Breast epithelium (tissue), 4 donors: ENCODE measurements around the gene RBM43. TPM values are rescaled to one million over a fixed set of nuclear protein-coding genes. Genes with fewer than 3 reads are reported as not detected.

Experiments used
- DNase-seq, 2 donors: peaks; one replicate each; pipeline ENCODE4 v3.0.0-alpha.2; 2019; ENCODE audit warnings: low spot score in 2 of 2
- H3K27ac ChIP-seq, 2 donors: fragments of 200-600 bp; sonication (generic) in 1 of 2; one replicate each; pipeline ENCODE4 v1.5.1; 2016 to 2019; ENCODE audit warnings: mild to moderate bottlenecking in 1 of 2
- H3K27me3 ChIP-seq, 2 donors: fragments of 200-600 bp; sonication (generic) in 1 of 2; one replicate each; pipeline versions ENCODE4 v1.5.1 to v1.6.0; 2017 to 2019; ENCODE audit warnings: control low read depth in 1 of 2, mild to moderate bottlenecking in 1 of 2
- H3K36me3 ChIP-seq: fragments of 200-600 bp; one replicate; pipeline ENCODE4 v1.5.1; 2019
- H3K4me1 ChIP-seq, 2 donors: fragments of 200-600 bp; sonication (generic); one replicate each; pipeline ENCODE4 v1.5.1; 2016 to 2019; ENCODE audit warnings: control low read depth in 1 of 2
- H3K4me3 ChIP-seq, 3 donors: fragments of 200-600 bp; sonication (generic); 1 replicate in 2 of 3; 2 replicates in 1 of 3; pipeline ENCODE4 v1.5.1; 2016 to 2019; ENCODE audit warnings: mild to moderate bottlenecking in 3 of 3, moderate library complexity in 2 of 3
- H3K9me3 ChIP-seq, 2 donors: fragments of 200-600 bp; sonication (generic) in 1 of 2; one replicate each; pipeline ENCODE4 v1.5.1; 2016 to 2019; ENCODE audit warnings: control low read depth in 1 of 2
- CTCF ChIP-seq, 3 donors: fragments of 450-650 bp; IDR thresholded peaks; one replicate each; pipeline ENCODE4 v1.5.1; 2016 to 2017; ENCODE audit warnings: antibody characterized with exemption in 3 of 3, mild to moderate bottlenecking in 3 of 3, moderate library complexity in 3 of 3
- POLR2A ChIP-seq: fragments of 450-650 bp; IDR thresholded peaks from one replicate; pipeline ENCODE4 v1.6.1; 2016; ENCODE audit warnings: antibody characterized with exemption, mild to moderate bottlenecking, moderate library complexity
- POLR2AphosphoS5 ChIP-seq, 3 donors: sonication (generic); formaldehyde crosslinking; IDR thresholded peaks; one replicate each; pipeline ENCODE4 v1.6.1; 2017; ENCODE audit warnings: antibody characterized with exemption in 3 of 3
- intact Hi-C: fragments of 100-400 bp; cut with DNase I; formaldehyde crosslinking; loops from one replicate; pipeline ENCODE4 v1.15.1; 2023; ENCODE audit warnings: low total_unique reads
- total RNA-seq, 3 donors: library from RNA; depleted of rRNA; stranded (reverse); fragments of >200 nt; gene quantifications; one replicate each; pipeline ENCODE4 v1.1.0, GENCODE V29; 2016

The RBM43 gene
- total RNA-seq, 3 donors from 2014 or later: 4.6 to 6.6 (median 5.0) TPM

DNA sequence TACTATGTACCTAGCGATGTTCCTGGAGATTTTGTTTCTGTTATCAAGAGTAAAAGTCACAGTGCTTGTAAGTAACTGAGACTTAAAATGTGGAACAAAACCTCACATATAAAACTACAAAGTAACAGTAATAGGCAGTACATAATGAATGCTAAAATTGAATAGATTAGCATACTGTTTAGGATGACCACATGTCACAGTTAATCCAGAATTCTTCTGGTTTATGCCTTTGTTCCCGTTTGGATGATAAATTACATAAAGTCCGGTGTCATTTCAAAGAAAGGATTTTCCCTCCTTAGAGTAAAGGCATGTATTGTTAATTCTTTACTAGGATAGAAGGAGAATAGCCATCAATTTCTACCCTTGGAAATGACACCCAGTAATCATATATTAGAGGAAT lies 56.1 kb downstream of the RBM43 start:
- no peak for DNase-seq
- no peak for TF ChIP-seq CTCF (IDR thresholded peaks at IDR 0.05)
- no peak for TF ChIP-seq POLR2A
- no peak for TF ChIP-seq POLR2AphosphoS5 (IDR thresholded peaks at IDR 0.05)
- intact Hi-C loops: no loop called here
- H3K27me3 ChIP-seq: no peaks in the 10 kb centered on the region
- no peaks in the 10 kb centered on the region for H3K36me3 ChIP-seq
- no peak overlapping the region for H3K27ac ChIP-seq
- no peak overlapping the region for H3K4me3 ChIP-seq
- H3K9me3 ChIP-seq: no peaks in the 10 kb centered on the region
- no peaks in the 10 kb centered on the region for H3K4me1 ChIP-seq

GRCh38 chr2:151204756-151205155 lies 56.9 kb downstream of the RBM43 start:
- Histone ChIP-seq H3K36me3 (no peaks in the 10 kb centered on the region), H3K4me1 (no peaks in the 10 kb centered on the region), H3K27ac (no peak overlapping the region), H3K27me3 (no peaks in the 10 kb centered on the region), H3K4me3 (no peak overlapping the region), H3K9me3 (no peaks in the 10 kb centered on the region)
- TF ChIP-seq POLR2A: no peak
- TF ChIP-seq CTCF (IDR thresholded peaks at IDR 0.05): no peak
- TF ChIP-seq POLR2AphosphoS5 (IDR thresholded peaks at IDR 0.05): no peak
- DNase-seq: no peak
- intact Hi-C loops: no loop called here

DNA sequence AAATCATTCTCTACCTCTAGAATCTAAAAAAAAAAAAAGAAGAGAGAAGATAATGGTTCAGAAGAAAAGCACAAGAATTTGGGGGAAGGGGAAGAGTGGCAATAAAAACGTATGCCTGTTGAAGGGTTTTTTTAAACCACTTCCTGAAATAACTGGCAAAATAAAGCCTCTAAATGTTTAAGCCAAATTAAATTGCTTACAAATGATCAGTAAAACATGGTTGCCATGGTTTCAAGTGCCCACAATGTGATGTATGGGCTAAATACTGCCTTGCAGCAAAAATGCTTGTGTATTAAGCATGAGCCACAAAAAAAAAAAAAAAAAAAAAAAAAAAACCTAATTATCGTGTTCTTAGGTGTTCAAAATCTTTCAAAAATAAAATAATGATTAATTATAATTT lies 60.8 kb downstream of the RBM43 start:
- no peak for DNase-seq
- H3K27ac ChIP-seq: no peak overlapping the region
- no peak for TF ChIP-seq POLR2AphosphoS5 (IDR thresholded peaks at IDR 0.05)
- no peak for TF ChIP-seq CTCF (IDR thresholded peaks at IDR 0.05)
- no peak for TF ChIP-seq POLR2A
- intact Hi-C loops: no loop called here
- no peaks in the 10 kb centered on the region for H3K27me3 ChIP-seq
- no peaks in the 10 kb centered on the region for H3K36me3 ChIP-seq
- H3K4me3 ChIP-seq: no peak overlapping the region
- H3K9me3 ChIP-seq: no peaks in the 10 kb centered on the region
- no peaks in the 10 kb centered on the region for H3K4me1 ChIP-seq

DNA sequence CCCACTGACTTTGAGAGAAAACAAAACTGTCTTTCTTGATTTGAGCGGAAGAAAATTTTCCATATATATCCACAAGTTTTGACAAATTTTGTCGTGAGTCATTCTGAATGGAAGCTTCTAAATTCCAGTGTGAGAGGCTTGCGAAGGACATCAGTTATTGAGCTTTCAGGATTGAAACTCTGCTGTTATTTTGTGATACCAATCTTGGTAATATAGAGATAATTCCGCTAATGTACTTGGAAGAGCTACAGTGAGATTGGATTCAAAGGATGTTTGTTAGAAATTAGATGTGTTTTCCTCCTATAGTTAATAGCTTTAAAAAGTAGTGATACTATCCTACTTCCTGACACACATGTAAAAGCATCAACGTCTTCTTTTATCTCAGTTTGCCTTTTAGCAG lies 61.4 kb downstream of the RBM43 start:
- Histone ChIP-seq H3K36me3 (no peaks in the 10 kb centered on the region), H3K9me3 (no peaks in the 10 kb centered on the region), H3K4me1 (no peaks in the 10 kb centered on the region), H3K27me3 (no peaks in the 10 kb centered on the region), H3K4me3 (no peak overlapping the region), H3K27ac (no peak overlapping the region)
- TF ChIP-seq POLR2A: no peak
- no peak for TF ChIP-seq POLR2AphosphoS5 (IDR thresholded peaks at IDR 0.05)
- no peak for TF ChIP-seq CTCF (IDR thresholded peaks at IDR 0.05)
- intact Hi-C loops: no loop called here
- DNase-seq: no peak

DNA sequence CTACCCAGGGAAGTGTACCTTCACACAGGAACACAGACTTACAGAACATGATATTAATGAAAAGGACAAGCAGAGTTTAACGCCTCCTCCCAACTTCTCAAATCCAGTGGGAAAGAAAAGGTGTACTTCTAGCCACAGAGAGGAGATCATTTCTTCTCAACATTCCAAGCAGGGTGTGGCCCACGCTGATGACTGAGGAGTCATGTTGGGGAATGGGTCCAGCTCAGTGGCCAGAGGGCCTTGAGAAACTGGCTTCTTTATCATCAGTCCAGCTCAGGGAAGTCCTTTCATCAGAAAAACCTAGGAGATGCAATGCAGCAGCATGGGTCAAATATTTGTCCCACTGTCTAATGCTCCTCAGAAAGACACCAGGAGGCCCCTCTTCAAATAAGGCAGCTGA lies 63.0 kb downstream of the RBM43 start:
- Histone ChIP-seq H3K27ac (no peak overlapping the region), H3K4me3 (no peak overlapping the region), H3K4me1 (no peaks in the 10 kb centered on the region), H3K9me3 (no peaks in the 10 kb centered on the region), H3K36me3 (no peaks in the 10 kb centered on the region), H3K27me3 (no peaks in the 10 kb centered on the region)
- TF ChIP-seq POLR2A (no peak), CTCF (IDR thresholded peaks at IDR 0.05) (no peak), POLR2AphosphoS5 (IDR thresholded peaks at IDR 0.05) (no peak)
- no peak for DNase-seq
- intact Hi-C loops: no loop called here

Other genes with a start within 250 kb of the RBM43 start
- gene NMI, start 27.8 kb upstream of the RBM43 start, total RNA-seq: 10 to 100 TPM in 2 of 3 donors, 1 to 10 TPM in 1; 6.9 to 10.4 (median 10.2) TPM
- gene TNFAIP6, start 95.7 kb upstream of the RBM43 start, total RNA-seq: 10 to 100 TPM in 1 of 3 donors, 1 to 10 TPM in 2; 2.6 to 12.5 (median 5.3) TPM
- gene RIF1, start 148.0 kb upstream of the RBM43 start, total RNA-seq: 10 to 100 TPM; 35.5 to 78.2 (median 50.5) TPM